Colonic mucosa (tissue), 4 donors: Measurements from ENCODE around the gene FAM161B. TPM values are rescaled to one million over a fixed set of nuclear protein-coding genes. Genes with fewer than 3 reads are reported as not detected.

Source experiments
- DNase-seq: peaks from one replicate; pipeline ENCODE4 v3.0.0-alpha.2; 2020
- H3K27ac ChIP-seq: fragments of 200-600 bp; one replicate; pipeline ENCODE4 v1.8.0; 2021
- H3K27me3 ChIP-seq: fragments of 200-600 bp; one replicate; pipeline ENCODE4 v1.8.0; 2021
- H3K36me3 ChIP-seq: fragments of 200-600 bp; one replicate; pipeline ENCODE4 v1.8.0; 2021
- H3K4me1 ChIP-seq: fragments of 200-600 bp; one replicate; pipeline ENCODE4 v1.8.0; 2021; ENCODE audit warnings: mild to moderate bottlenecking
- H3K4me3 ChIP-seq: fragments of 200-600 bp; one replicate; pipeline ENCODE4 v1.8.0; 2021
- H3K9ac ChIP-seq, 2 donors: one replicate each; pipeline ENCODE4 v1.7.0; 2013; ENCODE audit warnings: control low read depth in 2 of 2, low read depth in 2 of 2, low read length in 2 of 2
- H3K9me3 ChIP-seq: fragments of 200-600 bp; one replicate; pipeline ENCODE4 v1.8.0; 2021
- intact Hi-C: fragments of 100-400 bp; cut with DNase I; formaldehyde crosslinking; loops from one replicate; pipeline ENCODE4 v1.14.1; 2022
- total RNA-seq, 2 donors: library from RNA; stranded (reverse); fragmentation: NEBNext Ultra II Directional in 1 of 2; extraction: Animal tissue kit (Norgen Biotek cat#: 25700) in 1 of 2; gene quantifications; one replicate each; pipeline ENCODE4 v1.2.1, GENCODE V29; 2021
- TF ChIP-seq, protein P1 (sequence below): fragments of 200-600 bp; IDR thresholded peaks from one replicate; pipeline ENCODE4 v1.8.0; 2022; ENCODE audit warnings: antibody characterized with exemption, mild to moderate bottlenecking
- donor health status: healthy.
- donor health status: DM: no; HTN: no; CAD: no.
- donor health status: DM: no; HTN: no; CAD: no.

FAM161B gene
- total RNA-seq, 2 donors from 2014 or later: 3.0 to 5.6 TPM

DNA sequence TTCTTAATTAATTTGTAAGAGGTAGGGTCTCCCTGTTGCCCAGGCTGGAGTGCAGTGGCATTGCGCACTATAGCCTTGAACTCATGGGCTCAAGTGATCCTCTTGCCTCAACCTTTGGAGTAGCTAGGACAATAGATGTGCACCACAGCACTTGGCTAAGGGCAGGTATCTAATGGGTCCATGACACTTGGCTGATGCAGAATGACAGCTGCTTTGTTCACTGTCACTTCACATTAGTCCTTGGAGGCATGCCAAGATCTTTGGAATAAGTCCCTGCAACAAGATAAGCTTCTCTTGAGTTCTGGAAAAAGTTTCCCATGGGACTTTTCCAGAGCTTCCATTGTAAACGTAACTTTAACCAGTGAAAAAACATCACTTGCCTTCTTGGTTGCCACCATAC lies 23.6 kb upstream of the FAM161B start:
- intact Hi-C loops: no loop called here
- TF ChIP-seq, protein P1, sequence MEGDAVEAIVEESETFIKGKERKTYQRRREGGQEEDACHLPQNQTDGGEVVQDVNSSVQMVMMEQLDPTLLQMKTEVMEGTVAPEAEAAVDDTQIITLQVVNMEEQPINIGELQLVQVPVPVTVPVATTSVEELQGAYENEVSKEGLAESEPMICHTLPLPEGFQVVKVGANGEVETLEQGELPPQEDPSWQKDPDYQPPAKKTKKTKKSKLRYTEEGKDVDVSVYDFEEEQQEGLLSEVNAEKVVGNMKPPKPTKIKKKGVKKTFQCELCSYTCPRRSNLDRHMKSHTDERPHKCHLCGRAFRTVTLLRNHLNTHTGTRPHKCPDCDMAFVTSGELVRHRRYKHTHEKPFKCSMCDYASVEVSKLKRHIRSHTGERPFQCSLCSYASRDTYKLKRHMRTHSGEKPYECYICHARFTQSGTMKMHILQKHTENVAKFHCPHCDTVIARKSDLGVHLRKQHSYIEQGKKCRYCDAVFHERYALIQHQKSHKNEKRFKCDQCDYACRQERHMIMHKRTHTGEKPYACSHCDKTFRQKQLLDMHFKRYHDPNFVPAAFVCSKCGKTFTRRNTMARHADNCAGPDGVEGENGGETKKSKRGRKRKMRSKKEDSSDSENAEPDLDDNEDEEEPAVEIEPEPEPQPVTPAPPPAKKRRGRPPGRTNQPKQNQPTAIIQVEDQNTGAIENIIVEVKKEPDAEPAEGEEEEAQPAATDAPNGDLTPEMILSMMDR: no peak
- no peaks in the 10 kb centered on the region for H3K27me3 ChIP-seq
- DNase-seq: no peak
- H3K27ac ChIP-seq: no peak overlapping the region
- H3K36me3 ChIP-seq: no peaks in the 10 kb centered on the region
- no peaks in the 10 kb centered on the region for H3K9me3 ChIP-seq
- no peak overlapping the region for H3K4me3 ChIP-seq
- peaks cover 3% of the 10 kb centered on the region for H3K4me1 ChIP-seq
- no peak overlapping the region for H3K9ac ChIP-seq

DNA sequence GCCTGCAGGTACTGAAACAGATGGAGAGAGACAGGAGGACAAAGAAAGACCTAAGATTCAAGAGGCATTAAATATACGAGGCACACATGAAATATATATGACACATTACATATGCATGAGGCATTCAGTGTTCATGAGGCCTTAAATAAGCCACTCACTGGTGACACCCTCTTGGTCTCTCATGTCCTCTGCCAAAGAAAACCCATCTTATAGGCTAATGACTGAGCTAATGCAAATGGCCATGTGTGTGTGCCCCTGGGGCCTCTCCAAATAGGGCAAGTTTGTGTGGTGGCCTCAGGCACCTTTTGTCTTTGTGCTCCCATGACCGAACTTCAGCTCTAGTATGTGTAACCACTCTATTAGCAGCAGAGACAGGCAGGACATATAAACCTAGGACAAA lies 19.0 kb upstream of the FAM161B start:
- Histone ChIP-seq H3K27me3 (no peaks in the 10 kb centered on the region), H3K27ac (no peak overlapping the region), H3K9ac (no peak overlapping the region), H3K9me3 (no peaks in the 10 kb centered on the region), H3K36me3 (no peaks in the 10 kb centered on the region), H3K4me3 (no peak overlapping the region), H3K4me1 (peaks cover 3% of the 10 kb centered on the region)
- no peak for DNase-seq
- TF ChIP-seq, protein P1: no peak
- intact Hi-C loops: no loop called here

DNA sequence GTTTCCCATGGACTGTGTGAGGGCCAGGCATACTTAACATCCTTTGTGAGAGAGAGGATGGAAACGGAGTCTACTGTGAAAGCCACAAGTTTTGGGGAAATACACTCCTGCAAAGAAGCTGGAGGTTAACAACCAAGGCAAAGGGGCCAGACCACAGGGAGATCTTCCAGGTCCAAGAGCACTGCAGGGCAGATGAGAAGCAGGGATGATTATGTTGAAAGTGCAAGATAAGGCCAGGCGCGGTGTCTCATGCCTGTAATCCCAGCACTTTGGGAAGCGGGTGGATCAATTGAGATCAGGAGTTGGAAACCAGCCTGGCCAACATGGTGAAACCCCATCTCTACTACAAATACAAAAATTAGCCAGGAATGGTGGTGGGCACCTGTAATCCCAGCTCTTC lies 15.3 kb upstream of the FAM161B start:
- Histone ChIP-seq H3K9ac (no peak overlapping the region), H3K27me3 (no peaks in the 10 kb centered on the region), H3K4me1 (no peaks in the 10 kb centered on the region), H3K36me3 (peaks cover 25% of the 10 kb centered on the region), H3K4me3 (no peak overlapping the region), H3K27ac (no peak overlapping the region), H3K9me3 (no peaks in the 10 kb centered on the region)
- no peak for DNase-seq
- intact Hi-C loops: no loop called here
- TF ChIP-seq, protein P1: no peak

DNA sequence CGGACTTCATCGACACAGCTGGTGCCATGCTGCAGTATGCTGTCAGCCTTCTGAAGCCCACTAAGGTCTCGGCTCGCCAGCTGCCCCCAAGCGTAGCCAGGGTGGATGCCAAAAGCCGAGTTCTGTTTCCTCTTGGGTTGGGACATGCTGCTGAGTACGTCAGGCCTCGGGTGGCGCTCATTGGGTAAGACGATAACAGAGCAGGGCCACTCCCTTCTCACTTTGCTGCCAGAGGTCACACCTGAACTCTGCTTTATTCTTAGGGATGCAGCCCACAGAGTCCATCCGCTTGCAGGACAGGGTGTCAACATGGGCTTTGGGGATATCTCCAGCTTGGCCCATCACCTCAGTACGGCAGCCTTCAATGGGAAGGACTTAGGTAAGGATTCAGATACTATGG lies 11.3 kb upstream of the FAM161B start:
- Histone ChIP-seq H3K36me3 (peaks cover 35% of the 10 kb centered on the region), H3K9ac (no peak overlapping the region), H3K27me3 (no peaks in the 10 kb centered on the region), H3K27ac (no peak overlapping the region), H3K9me3 (no peaks in the 10 kb centered on the region), H3K4me1 (no peaks in the 10 kb centered on the region), H3K4me3 (no peak overlapping the region)
- DNase-seq: no peak
- intact Hi-C loops: no loop called here
- TF ChIP-seq, protein P1: no peak

DNA sequence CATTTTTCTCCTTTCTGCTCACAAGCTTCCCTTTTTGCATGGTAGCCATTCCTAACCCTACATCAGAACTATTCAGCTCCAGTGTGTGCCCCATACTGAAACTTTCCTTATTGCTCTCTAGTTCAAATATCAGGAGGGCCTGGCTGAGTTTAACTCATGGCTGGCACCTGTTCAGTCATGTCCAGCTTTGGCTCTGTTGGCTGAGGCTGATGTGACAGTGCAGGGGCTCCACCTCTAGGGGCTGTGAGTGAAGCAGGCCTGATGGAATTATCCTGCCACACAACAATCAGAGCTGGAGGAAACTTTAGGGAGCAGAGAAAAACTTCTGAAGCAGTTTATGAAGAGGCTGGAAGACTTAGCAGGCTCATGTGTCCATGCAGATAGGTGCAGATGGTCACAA lies 8.7 kb upstream of the FAM161B start:
- no peak for DNase-seq
- no peaks in the 10 kb centered on the region for H3K27me3 ChIP-seq
- H3K4me3 ChIP-seq: no peak overlapping the region
- peaks cover 43% of the 10 kb centered on the region for H3K36me3 ChIP-seq
- no peaks in the 10 kb centered on the region for H3K4me1 ChIP-seq
- no peak overlapping the region for H3K27ac ChIP-seq
- no peaks in the 10 kb centered on the region for H3K9me3 ChIP-seq
- no peak overlapping the region for H3K9ac ChIP-seq
- TF ChIP-seq, protein P1: no peak
- intact Hi-C loops: no loop called here

DNA sequence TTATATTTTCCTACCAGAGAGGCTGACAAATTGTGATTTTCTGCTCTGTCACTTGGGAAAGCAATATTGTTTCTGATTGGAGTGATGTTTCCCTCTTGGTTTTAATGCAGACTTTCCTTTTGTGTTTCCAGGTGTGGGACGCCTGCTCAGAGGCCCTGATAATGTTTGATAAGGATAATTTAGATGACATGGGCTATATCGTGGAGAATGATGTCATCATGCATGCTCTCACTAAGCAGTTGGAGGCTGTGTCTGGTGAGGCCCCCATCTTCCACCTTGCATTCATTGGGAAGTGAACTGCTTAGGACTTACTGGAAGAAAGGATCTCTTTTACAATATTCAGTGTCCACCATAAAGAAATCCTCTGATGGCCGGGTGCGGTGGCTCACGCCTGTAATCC lies 5.8 kb upstream of the FAM161B start:
- Histone ChIP-seq H3K9me3 (no peaks in the 10 kb centered on the region), H3K4me3 (no peak overlapping the region), H3K9ac (no peak overlapping the region), H3K36me3 (peaks cover 23% of the 10 kb centered on the region), H3K27me3 (no peaks in the 10 kb centered on the region), H3K27ac (no peak overlapping the region), H3K4me1 (peaks cover 4% of the 10 kb centered on the region)
- intact Hi-C loops: no loop called here
- no peak for DNase-seq
- TF ChIP-seq, protein P1: no peak
